ENCODE measurements around the gene SENP8.

Gene SENP8

DNA sequence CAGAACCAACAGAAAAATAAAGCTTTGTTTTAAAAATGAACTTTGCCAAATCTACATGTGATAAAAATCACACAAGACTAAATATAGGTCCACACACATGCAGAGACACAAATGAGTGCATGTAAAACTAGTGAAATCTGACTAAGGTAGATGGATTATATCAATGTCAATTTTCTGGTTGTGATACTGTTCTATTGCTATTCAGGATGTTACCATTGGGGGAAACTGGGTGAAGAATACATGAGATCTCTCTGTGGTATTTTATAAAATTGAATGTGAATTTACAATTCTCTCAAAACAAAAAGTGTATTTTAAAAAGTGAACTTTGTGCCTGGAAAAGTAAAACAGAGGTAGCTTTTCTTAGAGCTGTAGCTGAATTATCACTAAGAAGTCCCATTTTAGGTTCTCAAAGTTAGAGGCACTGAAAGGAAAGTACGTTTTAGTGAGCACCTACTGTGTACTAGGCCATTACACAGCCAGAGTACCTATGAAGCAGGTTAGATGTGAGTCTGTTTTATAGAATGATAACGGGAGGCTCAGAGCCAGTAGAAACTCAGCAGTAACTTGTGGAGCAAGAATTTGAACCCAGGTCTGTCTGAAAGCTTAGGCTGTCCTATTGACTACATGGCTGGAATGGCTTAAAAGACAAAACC is 71.2 kb downstream of the SENP8 start:
- TF ChIP-seq, protein P1, sequence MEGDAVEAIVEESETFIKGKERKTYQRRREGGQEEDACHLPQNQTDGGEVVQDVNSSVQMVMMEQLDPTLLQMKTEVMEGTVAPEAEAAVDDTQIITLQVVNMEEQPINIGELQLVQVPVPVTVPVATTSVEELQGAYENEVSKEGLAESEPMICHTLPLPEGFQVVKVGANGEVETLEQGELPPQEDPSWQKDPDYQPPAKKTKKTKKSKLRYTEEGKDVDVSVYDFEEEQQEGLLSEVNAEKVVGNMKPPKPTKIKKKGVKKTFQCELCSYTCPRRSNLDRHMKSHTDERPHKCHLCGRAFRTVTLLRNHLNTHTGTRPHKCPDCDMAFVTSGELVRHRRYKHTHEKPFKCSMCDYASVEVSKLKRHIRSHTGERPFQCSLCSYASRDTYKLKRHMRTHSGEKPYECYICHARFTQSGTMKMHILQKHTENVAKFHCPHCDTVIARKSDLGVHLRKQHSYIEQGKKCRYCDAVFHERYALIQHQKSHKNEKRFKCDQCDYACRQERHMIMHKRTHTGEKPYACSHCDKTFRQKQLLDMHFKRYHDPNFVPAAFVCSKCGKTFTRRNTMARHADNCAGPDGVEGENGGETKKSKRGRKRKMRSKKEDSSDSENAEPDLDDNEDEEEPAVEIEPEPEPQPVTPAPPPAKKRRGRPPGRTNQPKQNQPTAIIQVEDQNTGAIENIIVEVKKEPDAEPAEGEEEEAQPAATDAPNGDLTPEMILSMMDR (conservative IDR thresholded peaks at IDR 0.05; ENCODE audit: low read length): no peak
- no peak for TF ChIP-seq EZH2phosphoT487 (IDR thresholded peaks at IDR 0.05; ENCODE audit: borderline replicate concordance)
- no peak overlapping the region for H3K4me2 ChIP-seq (ENCODE audit: low read depth, low read length, poor library complexity, severe bottlenecking)
- no peaks in the 10 kb centered on the region for H3K4me1 ChIP-seq (ENCODE audit: insufficient read depth, low read length, poor library complexity, severe bottlenecking)
- no peaks in the 10 kb centered on the region for H3K9me3 ChIP-seq (ENCODE audit: insufficient read depth, low read depth, low read length)
- H3K27me3 ChIP-seq (ENCODE audit: insufficient read depth, low read length, poor library complexity, severe bottlenecking): no peaks in the 10 kb centered on the region
- H3K9me2 ChIP-seq (replicated peaks; ENCODE audit: low read depth, low read length): no peaks in the 10 kb centered on the region
- H3F3A ChIP-seq (ENCODE audit: low read depth): no peaks in the 10 kb centered on the region
- no peak overlapping the region for H3K9ac ChIP-seq (ENCODE audit: low read depth, low read length, poor library complexity, severe bottlenecking)
- no peaks in the 10 kb centered on the region for H3K36me3 ChIP-seq (ENCODE audit: insufficient read depth, low read length)
- no peaks in the 10 kb centered on the region for H4K20me1 ChIP-seq (ENCODE audit: insufficient read depth, low read length, poor library complexity, severe bottlenecking)
- no peaks in the 10 kb centered on the region for H3K79me2 ChIP-seq (ENCODE audit: insufficient read depth, low read length)
- no peak overlapping the region for H2AFZ ChIP-seq (ENCODE audit: low read length)
- no peak overlapping the region for H3K4me3 ChIP-seq (ENCODE audit: low read length, poor library complexity, severe bottlenecking)

DNA sequence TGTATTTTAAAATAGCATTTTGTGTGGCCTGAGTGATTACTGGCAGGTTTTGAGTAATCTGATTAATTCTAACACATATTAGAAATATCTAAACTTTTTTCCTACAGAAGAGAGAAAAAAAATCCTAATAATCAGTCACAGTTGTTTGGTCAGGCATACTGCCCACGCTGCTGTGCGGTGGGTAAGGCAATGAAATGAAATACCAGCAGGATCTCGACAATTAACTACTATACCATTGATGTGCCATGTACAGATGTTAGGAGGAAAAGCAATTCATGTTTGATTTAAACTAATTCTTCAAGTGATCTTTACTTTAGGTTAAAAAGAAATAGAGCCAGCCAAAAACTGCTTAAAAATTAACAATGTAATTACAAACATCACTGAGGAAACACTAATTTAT is 74.2 kb downstream of the SENP8 start:
- H3K4me2 ChIP-seq (ENCODE audit: low read depth, low read length, poor library complexity, severe bottlenecking): no peak overlapping the region
- H3K36me3 ChIP-seq (ENCODE audit: insufficient read depth, low read length): no peaks in the 10 kb centered on the region
- no peaks in the 10 kb centered on the region for H3K9me2 ChIP-seq (replicated peaks; ENCODE audit: low read depth, low read length)
- no peaks in the 10 kb centered on the region for H3K4me1 ChIP-seq (ENCODE audit: insufficient read depth, low read length, poor library complexity, severe bottlenecking)
- no peak overlapping the region for H2AFZ ChIP-seq (ENCODE audit: low read length)
- H4K20me1 ChIP-seq (ENCODE audit: insufficient read depth, low read length, poor library complexity, severe bottlenecking): no peaks in the 10 kb centered on the region
- no peaks in the 10 kb centered on the region for H3F3A ChIP-seq (ENCODE audit: low read depth)
- TF ChIP-seq, protein P1 (conservative IDR thresholded peaks at IDR 0.05; ENCODE audit: low read length): no peak
- no peak for TF ChIP-seq EZH2phosphoT487 (IDR thresholded peaks at IDR 0.05; ENCODE audit: borderline replicate concordance)
- no peaks in the 10 kb centered on the region for H3K9me3 ChIP-seq (ENCODE audit: insufficient read depth, low read depth, low read length)
- H3K27me3 ChIP-seq (ENCODE audit: insufficient read depth, low read length, poor library complexity, severe bottlenecking): no peaks in the 10 kb centered on the region
- no peaks in the 10 kb centered on the region for H3K79me2 ChIP-seq (ENCODE audit: insufficient read depth, low read length)
- no peak overlapping the region for H3K9ac ChIP-seq (ENCODE audit: low read depth, low read length, poor library complexity, severe bottlenecking)
- H3K4me3 ChIP-seq (ENCODE audit: low read length, poor library complexity, severe bottlenecking): no peak overlapping the region

Data from Loucy (cell line).